Activated CD4-positive, alpha-beta T cell treated with anti-CD3 and anti-CD28 coated beads for 36 hours (primary cell): ENCODE measurements around the gene TIGD7. TPM values are rescaled to one million over a fixed set of nuclear protein-coding genes. Genes with fewer than 3 reads are reported as not detected.
A peak's percentile ranks its signal among the peaks of the same experiment; 100 is the strongest.

Experiments
- ATAC-seq: fragments of 200-7000 bp; cut with Tn5 transposase; one replicate; pipeline ENCODE4 v1.10.0; 2021; ENCODE audit warnings: mild to moderate bottlenecking, moderate library complexity
- CTCF ChIA-PET: fragments of 350-600 bp; sonication (Branson Sonifier 250); formaldehyde crosslinking; loops from one replicate; lab custom pipeline; 2021; ENCODE audit warnings: antibody characterized with exemption; lab: Charles Lee
- POLR2A ChIA-PET: fragments of 350-600 bp; sonication (Branson Sonifier 250); formaldehyde crosslinking; loops from one replicate; lab custom pipeline; 2021; ENCODE audit warnings: antibody characterized with exemption, inconsistent platforms; lab: Charles Lee
- DNase-seq: peaks from one replicate; pipeline ENCODE4 v3.0.0-alpha.2; 2020
- H3K27ac Mint-ChIP-seq: one replicate; pipeline ENCODE4 v1.8.0; 2021; ENCODE audit warnings: mixed read lengths
- H3K27me3 Mint-ChIP-seq: one replicate; pipeline ENCODE4 v1.8.0; 2021; ENCODE audit warnings: mixed read lengths
- H3K36me3 Mint-ChIP-seq: one replicate; pipeline ENCODE4 v1.8.0; 2021; ENCODE audit warnings: low read depth, mixed read lengths
- H3K4me1 Mint-ChIP-seq: one replicate; pipeline ENCODE4 v1.8.0; 2021; ENCODE audit warnings: mixed read lengths
- H3K4me3 Mint-ChIP-seq: one replicate; pipeline ENCODE4 v1.8.0; 2021; ENCODE audit warnings: mild to moderate bottlenecking, moderate library complexity, mixed read lengths
- H3K9me3 Mint-ChIP-seq: one replicate; pipeline ENCODE4 v1.8.0; 2021; ENCODE audit warnings: low read depth, mixed read lengths
- intact Hi-C, 2 experiments: fragments of 100-400 bp; cut with DNase I in 1 of 2; cut with micrococcal nuclease in 1 of 2; formaldehyde crosslinking; loops; one replicate each; pipeline versions ENCODE4 v1.14.2 to v1.15.1; 2022 to 2024; cut with DNase I, micrococcal nuclease
- total RNA-seq, 2 experiments: library from RNA; stranded (reverse); gene quantifications; one replicate each; pipeline ENCODE4 v1.2.3, GENCODE V29; 2021

Gene TIGD7
- total RNA-seq, 2 experiments from 2014 or later = 2.9 TPM

DNA sequence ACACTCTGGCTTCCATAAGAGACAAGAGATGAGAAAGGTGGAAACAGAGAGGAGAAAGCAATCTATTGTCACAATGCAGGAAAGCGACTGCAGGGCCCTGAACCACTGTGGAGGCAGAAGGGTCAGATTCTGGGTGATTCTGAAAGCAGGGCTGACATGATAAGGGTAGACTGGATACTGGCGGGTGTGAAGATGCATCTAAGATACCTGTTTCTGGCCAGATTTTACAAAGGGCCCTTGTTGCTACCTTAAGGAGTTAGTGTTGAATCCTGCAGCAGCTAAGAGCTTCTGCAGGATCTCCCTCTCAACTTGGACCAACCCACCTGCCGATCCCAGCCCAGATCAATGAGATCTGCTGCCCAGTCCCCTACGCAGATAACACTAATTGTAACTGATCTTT lies 42.7 kb downstream of the TIGD7 start:
- ATAC-seq (no peak), DNase-seq (no peak)
- Mint-ChIP-seq H3K27ac (peak overlapping the region; percentile 86), H3K4me1 (peaks cover 25% of the 10 kb centered on the region), H3K9me3 (peaks cover 8% of the 10 kb centered on the region), H3K4me3 (peak overlapping the region; percentile 83), H3K27me3 (no peaks in the 10 kb centered on the region), H3K36me3 (peaks cover 13% of the 10 kb centered on the region)
- CTCF ChIA-PET = interaction anchor here (0.5 kb wide), 1 partner anchor 49 kb away, joined by 3 read pairs; no protein-coding TSS in a partner anchor
- intact Hi-C loops = loop anchor here (2.0 to 5.0 kb wide), 3 partner anchors 48 to 1165 kb away; partner anchors contain the start of genes DNAJA3 (in 1 of the 2), HCFC1R1 (in 1 of the 2), THOC6 (in 1 of the 2) and TNFRSF12A (in 1 of the 2)
- POLR2A ChIA-PET = no interaction called here

GRCh38 chr16:3259836-3260235 lies 45.4 kb downstream of the TIGD7 start:
- DNase-seq = no peak
- Mint-ChIP-seq H3K9me3 (peaks cover 4% of the 10 kb centered on the region), H3K4me1 (peaks cover 12% of the 10 kb centered on the region), H3K27ac (no peak overlapping the region), H3K36me3 (no peaks in the 10 kb centered on the region), H3K27me3 (no peaks in the 10 kb centered on the region), H3K4me3 (no peak overlapping the region)
- ATAC-seq = no peak
- POLR2A ChIA-PET = no interaction called here
- CTCF ChIA-PET = no interaction called here
- intact Hi-C loops = loop anchor here in 1 of 2 experiments (5.0 kb wide), 2 partner anchors 238 to 1167 kb away; partner anchors contain the start of genes DNAJA3, HCFC1R1, THOC6 and TNFRSF12A

DNA sequence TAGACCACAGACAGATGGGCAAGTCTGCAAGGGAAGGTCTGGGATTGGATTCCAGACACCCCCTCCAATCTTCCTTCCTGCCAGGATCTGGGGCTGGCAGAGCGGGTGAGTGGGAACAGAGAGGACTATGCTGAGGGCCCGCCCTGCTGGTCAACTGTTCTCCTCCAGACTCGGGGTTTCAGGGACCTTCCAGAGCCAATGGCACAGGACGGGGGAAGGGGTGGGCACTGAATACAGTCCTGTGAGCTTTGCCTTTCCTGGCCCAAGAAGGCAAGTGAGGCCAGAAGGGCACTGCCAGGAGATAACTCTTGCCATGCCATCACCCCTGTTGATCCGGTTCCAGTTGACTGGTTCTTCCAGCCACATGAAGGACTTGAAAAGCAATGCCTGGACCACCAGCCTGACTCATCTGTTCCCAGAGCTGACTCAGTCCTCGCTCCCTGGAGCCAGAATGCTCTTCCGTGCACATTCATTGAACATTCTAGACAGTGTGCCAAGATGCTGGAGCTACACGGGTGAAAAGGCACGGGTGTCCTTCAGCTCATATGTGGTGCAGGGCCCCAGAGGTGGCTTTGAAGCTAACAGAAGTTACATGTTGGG lies 48.3 kb downstream of the TIGD7 start:
- ATAC-seq (no peak), DNase-seq (no peak)
- POLR2A ChIA-PET = no interaction called here
- Mint-ChIP-seq H3K27ac (no peak overlapping the region), H3K4me1 (no peaks in the 10 kb centered on the region), H3K9me3 (no peaks in the 10 kb centered on the region), H3K4me3 (no peak overlapping the region), H3K36me3 (no peaks in the 10 kb centered on the region), H3K27me3 (no peaks in the 10 kb centered on the region)
- CTCF ChIA-PET = interaction anchor here (0.8 kb wide), 1 partner anchor 193 kb away, joined by 3 read pairs; no protein-coding TSS in a partner anchor
- intact Hi-C loops = no loop called here

- intact Hi-C loops = no loop called here
Observed at GRCh38 chr16:3256146-3256865, 48.9 kb downstream of the TIGD7 start, which contains the start of gene MEFV. TSS of gene MEFV (minus strand) at chr16:3256633. CDS start at chr16:3256587, 46 bp downstream.

DNA sequence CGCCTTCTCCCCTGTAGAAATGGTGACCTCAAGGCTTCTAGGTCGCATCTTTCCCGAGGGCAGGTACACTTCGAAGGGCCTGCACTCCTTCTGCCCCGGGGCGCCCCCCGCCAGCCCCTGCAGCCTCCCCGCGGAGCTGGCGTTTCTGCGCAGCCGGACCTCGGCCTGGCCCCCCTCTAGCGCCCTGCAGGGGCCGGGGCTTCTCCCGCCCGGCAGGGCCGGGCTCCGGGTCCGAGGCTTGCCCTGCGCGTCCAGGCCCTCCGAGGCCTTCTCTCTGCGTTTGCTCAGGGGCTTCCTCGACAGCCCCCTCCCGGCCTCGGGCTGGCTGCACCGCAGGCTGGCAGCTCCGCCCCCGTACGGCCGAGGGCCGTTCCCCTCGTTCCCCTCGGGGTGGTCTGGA lies 50.9 kb downstream of the TIGD7 start:
- Mint-ChIP-seq H3K4me3 (no peak overlapping the region), H3K4me1 (no peaks in the 10 kb centered on the region), H3K9me3 (no peaks in the 10 kb centered on the region), H3K36me3 (no peaks in the 10 kb centered on the region), H3K27ac (no peak overlapping the region), H3K27me3 (no peaks in the 10 kb centered on the region)
- CTCF ChIA-PET = interaction anchor here (0.6 kb wide), 1 partner anchor 54 kb away, joined by 3 read pairs; no protein-coding TSS in a partner anchor
- POLR2A ChIA-PET = interaction anchor here (1.2 kb wide), 1 partner anchor 10 kb away, joined by 3 read pairs; no protein-coding TSS in a partner anchor
- DNase-seq (no peak), ATAC-seq (no peak)
- intact Hi-C loops = no loop called here

More at GRCh38 chr16:3256146-3256865, 48.9 kb downstream of the TIGD7 start, which contains the start of gene MEFV:
- no peak for ATAC-seq
- ChIA-PET POLR2A (no interaction called here), CTCF (interaction anchor here (0.8 kb wide), 1 partner anchor 192 kb away, joined by 3 read pairs; no protein-coding TSS in a partner anchor)
- Mint-ChIP-seq H3K4me3 (no peak within 1 kb of the TSS), H3K36me3 (no peaks in the 10 kb centered on the region), H3K4me1 (no peaks in the 10 kb centered on the region), H3K27me3 (no peaks in the 10 kb centered on the region), H3K9me3 (no peaks in the 10 kb centered on the region), H3K27ac (no peak within 1 kb of the TSS)
- DNase-seq = no peak

DNA sequence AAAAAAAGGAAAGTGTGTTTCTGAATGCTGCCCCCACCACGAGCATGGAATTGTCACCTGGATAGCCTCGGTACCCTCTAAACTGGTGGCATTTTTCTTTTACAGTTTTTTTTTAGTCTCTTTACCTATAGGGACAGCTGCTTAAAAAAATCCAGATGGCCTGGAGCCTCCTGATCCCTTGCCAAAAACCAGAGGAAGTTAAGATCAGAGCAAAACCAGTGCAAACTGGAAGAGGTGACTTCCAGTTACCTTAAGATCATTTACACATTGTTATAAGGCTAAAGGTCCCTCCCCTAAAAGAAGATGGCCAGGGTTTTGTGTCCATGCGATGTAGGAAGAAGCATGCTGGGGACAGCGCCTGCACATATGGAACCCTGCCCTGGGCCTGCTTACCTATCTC lies 52.3 kb downstream of the TIGD7 start:
- Mint-ChIP-seq H3K4me1 (no peaks in the 10 kb centered on the region), H3K36me3 (no peaks in the 10 kb centered on the region), H3K27me3 (no peaks in the 10 kb centered on the region), H3K9me3 (no peaks in the 10 kb centered on the region), H3K4me3 (no peak overlapping the region), H3K27ac (no peak overlapping the region)
- ATAC-seq (no peak), DNase-seq (no peak)
- intact Hi-C loops = no loop called here
- ChIA-PET POLR2A (interaction anchor here (1.2 kb wide), 1 partner anchor 11 kb away, joined by 3 read pairs; no protein-coding TSS in a partner anchor), CTCF (no interaction called here)

DNA sequence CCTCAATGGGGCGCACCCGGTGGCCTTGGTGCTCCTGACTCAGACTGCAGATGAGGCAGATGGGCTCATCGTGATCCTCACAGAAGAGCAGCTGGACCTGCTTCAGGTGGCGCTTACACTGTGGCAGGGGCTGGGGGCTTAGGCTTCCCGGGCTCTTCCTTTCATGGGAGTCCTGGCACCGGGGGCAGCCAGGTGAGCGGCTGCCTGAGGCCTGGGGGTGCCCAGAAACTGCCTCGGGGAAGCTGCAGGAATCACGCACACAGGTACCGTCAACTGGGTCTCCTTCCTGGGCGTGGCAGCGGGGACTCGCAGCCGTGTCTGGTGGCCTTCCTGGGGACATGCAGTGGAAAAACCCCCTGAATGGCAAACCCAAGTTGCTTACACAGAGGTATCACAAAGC lies 55.8 kb downstream of the TIGD7 start:
- DNase-seq (no peak), ATAC-seq (no peak)
- Mint-ChIP-seq H3K27me3 (peaks cover 2% of the 10 kb centered on the region), H3K27ac (no peak overlapping the region), H3K4me1 (no peaks in the 10 kb centered on the region), H3K36me3 (no peaks in the 10 kb centered on the region), H3K4me3 (no peak overlapping the region), H3K9me3 (no peaks in the 10 kb centered on the region)
- ChIA-PET POLR2A (interaction anchor here (0.6 kb wide), 1 partner anchor 194 kb away, joined by 3 read pairs; the partner anchor contains the start of genes NAA60 and ZNF597), CTCF (no interaction called here)
- intact Hi-C loops = no loop called here

- no peak overlapping the region for H3K27ac Mint-ChIP-seq
- peaks cover 2% of the 10 kb centered on the region for H3K27me3 Mint-ChIP-seq
- H3K4me3 Mint-ChIP-seq = no peak overlapping the region
- no peak for DNase-seq
- no peaks in the 10 kb centered on the region for H3K9me3 Mint-ChIP-seq
- peaks cover 2% of the 10 kb centered on the region for H3K4me1 Mint-ChIP-seq
- POLR2A ChIA-PET = interaction anchor here (0.6 kb wide), 1 partner anchor 194 kb away, joined by 3 read pairs; the partner anchor contains the start of genes NAA60 and ZNF597
- CTCF ChIA-PET = interaction anchor here (0.7 kb wide), 1 partner anchor 253 kb away, joined by 3 read pairs; no protein-coding TSS in a partner anchor
- no peak for ATAC-seq
- intact Hi-C loops = no loop called here
- H3K36me3 Mint-ChIP-seq = no peaks in the 10 kb centered on the region
Observed at GRCh38 chr16:3249020-3249419, 56.2 kb downstream of the TIGD7 start.

Other genes starting within 250 kb of the TIGD7 start
- gene IL32, start 239.8 kb downstream of the TIGD7 start, total RNA-seq = 1,000 to 10,000 TPM; 1,864 to 2,360 TPM
- gene ZSCAN10, start 206.1 kb downstream of the TIGD7 start, total RNA-seq = under 1 TPM; 0.11 to 0.30 TPM
- gene ZNF205, start 192.8 kb downstream of the TIGD7 start, total RNA-seq = under 1 TPM; 0.21 to 0.32 TPM
- 1 to 10 TPM; 7.6 to 8.3 TPM for gene ZNF213, start 170.4 kb downstream of the TIGD7 start, total RNA-seq
- not detected for gene OR1F1, start 117.2 kb downstream of the TIGD7 start, total RNA-seq
- 1 to 10 TPM; 8.3 to 9.0 TPM for gene ZNF200, start 70.3 kb downstream of the TIGD7 start, total RNA-seq
- under 1 TPM; 0.09 to 0.14 TPM for gene MEFV, start 48.8 kb downstream of the TIGD7 start, total RNA-seq
- 10 to 100 TPM; 19.2 to 19.6 TPM for gene ZNF263, start 21.9 kb downstream of the TIGD7 start, total RNA-seq
- gene ZNF75A, start 67 bp upstream of the TIGD7 start, total RNA-seq = 10 to 100 TPM; 23.2 to 27.4 TPM
- gene OR2C1, start 50.5 kb upstream of the TIGD7 start, total RNA-seq = not detected
- 10 to 100 TPM; 15.7 to 17.4 TPM for gene ZSCAN32, start 95.6 kb upstream of the TIGD7 start, total RNA-seq
- 1 to 10 TPM; 7.4 to 9.5 TPM for gene ZNF174, start 95.8 kb upstream of the TIGD7 start, total RNA-seq
- gene ZNF597, start 138.1 kb upstream of the TIGD7 start, total RNA-seq = 1 to 10 TPM; 1.9 to 2.4 TPM
- gene NAA60, start 138.2 kb upstream of the TIGD7 start, total RNA-seq = 10 to 100 TPM; 25.9 to 38.9 TPM
- not detected for gene C16orf90, start 190.1 kb upstream of the TIGD7 start, total RNA-seq
- 10 to 100 TPM; 20.2 to 21.3 TPM for gene CLUAP1, start 195.6 kb upstream of the TIGD7 start, total RNA-seq